Germinal center (tissue), 1 donor: ENCODE measurements around the gene ZNF462.
"Not testable (repeated sequence)": the region's sequence is repeated elsewhere in the genome, so short reads cannot be mapped to it uniquely, and the experiment has no call there.

Experiments
- DNase-seq: peaks from one replicate; pipeline ENCODE4 v3.0.0; 2012; ENCODE audit warnings: mixed read lengths, low spot score

ZNF462 gene

DNA sequence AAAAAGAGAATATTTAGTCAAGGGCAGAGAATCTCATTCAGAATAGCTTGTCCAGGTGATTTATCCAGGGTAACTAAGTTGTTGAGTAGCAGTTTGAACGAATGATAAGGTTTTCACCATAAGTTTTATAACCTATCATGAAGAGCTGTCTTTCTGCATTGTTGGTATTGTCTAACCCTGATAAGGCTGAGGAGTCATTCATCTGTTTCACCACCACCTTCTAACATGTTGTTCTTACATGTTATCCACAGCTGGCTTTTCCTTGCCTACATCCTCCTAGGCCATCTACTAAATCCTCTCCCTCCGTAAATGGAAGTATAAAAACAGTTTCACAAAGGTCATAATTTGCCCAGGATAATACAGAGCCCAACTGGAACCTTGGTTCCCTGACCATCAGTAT lies 24.1 kb downstream of the ZNF462 start:
- DNase-seq = no peak

DNA sequence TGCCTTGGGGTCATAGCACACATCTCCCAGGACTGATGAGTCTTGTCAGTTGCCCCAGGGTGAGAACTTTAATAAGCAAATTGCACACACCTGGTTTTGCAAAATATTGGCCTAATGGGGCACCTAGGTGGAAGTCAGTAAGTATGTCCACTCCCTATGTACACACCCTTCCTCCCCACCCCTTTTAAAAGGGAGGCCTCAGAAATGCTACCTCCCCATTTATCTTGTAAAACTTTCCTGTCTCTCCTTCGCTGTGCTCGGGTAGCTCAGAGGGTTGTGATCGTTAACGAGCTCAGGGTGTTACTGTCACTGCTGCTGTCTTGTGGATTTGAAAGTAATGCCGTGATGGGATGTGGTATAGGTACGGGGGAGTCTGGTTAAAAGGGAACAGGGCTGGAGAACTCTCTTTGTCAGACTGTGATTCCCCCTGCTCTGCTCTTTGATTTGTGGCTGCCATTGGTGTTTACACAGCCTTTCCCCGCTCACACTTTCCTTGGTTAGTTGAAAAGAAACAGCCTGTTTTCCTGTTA lies 26.2 kb downstream of the ZNF462 start:
- no peak for DNase-seq

DNA sequence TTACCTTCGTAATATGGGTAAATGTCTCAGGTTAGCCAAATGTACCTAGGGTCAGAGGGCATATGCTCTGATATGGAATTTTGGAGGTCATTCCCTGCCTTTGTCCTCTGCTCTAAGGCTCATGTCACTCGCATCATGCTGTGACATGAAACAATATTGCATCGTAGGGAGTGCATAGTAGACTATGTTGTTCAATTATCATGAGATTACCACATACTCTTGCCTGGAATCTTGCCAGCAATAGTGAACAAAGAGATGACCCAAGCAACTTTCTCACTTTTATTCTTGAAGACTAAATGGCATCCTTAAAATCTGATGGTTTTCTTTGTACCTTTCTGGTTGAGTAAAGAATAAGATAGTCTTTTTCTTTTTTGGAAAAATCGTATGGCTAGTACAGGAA lies 27.6 kb downstream of the ZNF462 start:
- DNase-seq = no peak

DNA sequence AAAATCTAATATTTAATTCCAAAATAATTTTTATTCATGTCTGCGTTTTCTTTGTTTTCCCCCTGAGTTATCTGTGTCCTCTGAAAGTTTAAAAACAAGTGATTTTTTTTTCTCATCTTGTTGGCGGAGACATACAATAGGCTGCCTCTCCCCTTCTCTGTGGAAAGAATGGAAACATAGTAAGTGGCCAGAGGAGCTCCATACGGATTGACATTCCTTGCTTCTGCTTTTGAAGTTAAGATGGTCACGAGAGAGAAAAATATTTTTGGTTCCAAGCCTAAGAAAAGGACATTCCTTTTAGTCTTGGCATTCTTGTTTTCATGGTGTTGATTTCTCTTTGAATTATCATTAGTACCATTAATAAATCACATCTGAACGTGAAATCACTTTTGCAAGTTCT lies 28.3 kb downstream of the ZNF462 start:
- no peak for DNase-seq

DNA sequence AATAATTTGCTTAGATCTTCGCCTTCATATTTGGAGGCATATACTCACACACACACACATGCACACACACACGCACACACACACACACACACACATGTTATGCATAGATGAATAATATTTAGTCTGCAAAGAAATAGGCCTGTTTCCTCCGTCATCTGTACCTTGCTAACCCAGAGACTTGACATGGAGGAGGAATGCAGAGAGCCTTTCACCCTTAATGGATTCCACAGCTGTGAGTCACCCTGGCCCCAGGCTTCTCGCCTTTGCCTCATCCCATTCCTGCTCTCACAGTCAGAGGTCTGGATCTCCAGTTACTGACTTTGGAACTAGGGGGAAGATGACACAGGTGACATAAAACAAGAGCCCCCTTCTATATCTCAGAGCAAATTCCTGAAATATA lies 29.7 kb downstream of the ZNF462 start:
- DNase-seq = no peak

DNA sequence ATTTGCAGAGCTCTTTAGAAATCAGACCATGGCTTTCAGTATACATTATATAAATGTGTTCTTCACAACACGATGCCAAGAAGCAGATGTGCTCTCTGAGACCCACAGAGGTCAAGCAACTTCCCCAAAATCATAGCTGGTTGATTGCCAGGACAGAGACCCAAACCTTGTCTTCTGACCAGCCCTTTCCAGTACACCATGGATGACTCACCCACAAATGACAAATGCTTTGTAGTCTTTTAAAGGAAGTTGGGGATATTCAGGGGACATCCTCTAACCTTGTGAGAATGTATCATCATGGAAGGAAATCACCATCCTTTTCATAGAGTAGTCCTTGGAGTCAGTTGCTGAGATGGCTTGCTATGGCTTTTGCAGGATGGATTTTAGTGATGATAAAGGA lies 30.1 kb downstream of the ZNF462 start:
- no peak for DNase-seq

DNA sequence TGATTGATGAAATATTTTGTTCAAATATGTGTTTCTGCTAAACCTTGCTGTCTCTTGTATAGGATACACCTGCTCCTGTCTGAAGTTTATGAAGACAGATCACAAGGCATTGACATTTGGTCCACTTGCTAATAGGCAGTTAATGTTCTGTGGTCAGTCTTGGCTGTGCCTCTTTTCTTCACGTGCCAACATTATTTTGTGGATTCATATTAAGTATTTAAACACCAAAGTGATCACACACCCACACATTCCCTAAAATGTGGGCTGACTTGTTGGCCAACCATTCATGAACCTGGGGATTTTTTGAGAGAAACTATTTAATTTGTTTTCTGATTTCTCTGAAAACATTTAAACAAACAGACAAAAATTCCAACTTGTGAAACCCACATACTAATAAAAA lies 33.7 kb downstream of the ZNF462 start:
- no peak for DNase-seq

DNA sequence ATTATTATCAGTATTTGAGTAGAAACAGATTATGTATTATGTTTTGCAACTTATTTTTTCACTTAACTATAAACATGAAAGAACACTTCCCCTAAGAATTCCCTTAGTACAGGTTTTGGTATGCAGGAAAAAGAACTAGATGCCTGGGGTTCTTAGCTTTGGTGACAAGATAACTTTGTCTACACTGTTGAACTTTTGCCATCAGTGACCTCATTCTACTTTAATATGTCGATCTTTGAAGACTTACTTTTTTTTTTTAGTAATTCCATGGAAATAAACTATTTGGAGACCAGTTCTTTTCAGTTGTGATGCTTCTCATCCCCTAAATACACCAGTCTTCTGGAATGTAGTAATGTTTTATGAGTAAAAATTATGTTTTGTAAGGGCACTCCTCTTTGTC lies 34.3 kb downstream of the ZNF462 start:
- DNase-seq = no peak

DNA sequence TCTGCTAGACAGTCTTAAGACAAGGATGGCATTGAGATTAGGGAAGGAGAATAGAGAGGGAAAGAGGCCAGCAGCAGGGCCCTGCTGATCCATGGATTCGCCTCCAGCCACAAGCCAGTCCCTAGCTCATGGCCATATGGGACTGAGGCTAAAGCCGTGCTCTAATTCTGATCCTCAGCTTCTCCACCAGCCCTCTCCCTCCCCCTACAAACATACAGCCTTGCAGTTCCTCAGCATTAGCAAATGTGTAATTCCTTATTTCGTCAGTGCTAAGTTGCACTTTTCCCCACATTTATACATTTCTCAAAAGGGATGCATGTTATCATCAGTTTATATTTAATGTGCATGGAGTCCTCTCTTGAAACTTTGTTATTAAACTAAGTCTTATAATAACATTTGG lies 34.8 kb downstream of the ZNF462 start:
- DNase-seq = no peak

DNA sequence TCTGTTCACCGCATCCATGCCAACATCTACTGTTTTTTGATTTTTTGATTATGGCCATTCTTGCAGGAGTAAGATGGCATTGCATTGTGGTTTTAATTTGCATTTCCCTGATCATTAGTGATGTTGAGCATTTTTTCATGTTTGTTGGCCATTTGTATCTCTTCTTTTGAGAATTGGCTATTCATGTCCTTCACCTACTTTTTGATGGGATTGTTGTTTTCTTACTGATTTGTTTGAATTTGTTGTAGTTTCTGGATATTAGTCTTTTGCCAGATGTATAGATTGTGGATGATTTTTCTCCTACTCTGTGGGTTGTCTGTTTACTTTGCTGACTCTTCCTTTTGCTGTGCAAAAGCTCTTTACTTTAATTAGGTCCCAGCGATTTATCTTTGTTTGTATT lies 37.6 kb downstream of the ZNF462 start:
- DNase-seq = not testable (repeated sequence)

DNA sequence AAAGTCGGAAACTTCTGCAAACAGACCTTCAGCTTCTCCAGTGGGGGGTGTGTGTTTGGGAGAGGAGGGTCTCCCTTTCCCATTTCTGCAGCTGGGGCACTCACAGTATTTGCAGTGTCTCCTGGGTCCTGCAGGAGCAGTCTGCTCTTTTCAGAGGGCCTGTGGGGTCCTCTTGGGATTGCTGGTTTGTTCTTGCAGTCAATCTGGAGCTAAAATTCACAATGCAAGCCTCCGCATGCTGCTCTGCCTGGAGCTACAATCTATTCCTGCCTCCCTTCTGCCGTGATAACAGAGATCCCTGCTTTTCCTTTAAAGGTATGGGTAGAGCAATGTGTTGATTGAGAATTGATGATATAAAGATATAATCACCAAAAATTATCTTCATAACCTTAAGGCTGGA lies 43.2 kb downstream of the ZNF462 start:
- no peak for DNase-seq

DNA sequence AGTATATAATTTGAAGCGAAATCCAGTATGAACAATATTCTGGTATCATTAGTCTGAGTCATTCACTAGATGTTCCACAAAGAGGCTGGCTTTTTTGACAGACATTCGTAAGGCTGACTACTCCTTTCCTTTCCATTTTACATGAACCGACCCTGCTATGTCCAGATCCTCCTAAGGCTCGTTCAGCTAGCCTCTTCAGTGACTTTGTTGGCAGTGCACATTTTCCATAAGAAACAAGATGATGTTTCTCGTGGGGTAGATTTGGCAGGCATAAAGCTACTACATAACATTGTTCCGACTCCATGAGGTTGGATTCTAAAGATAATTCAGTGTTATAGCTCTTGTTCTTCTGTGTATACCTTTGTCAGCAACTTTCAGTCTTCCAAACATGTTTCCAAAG lies 49.0 kb downstream of the ZNF462 start:
- DNase-seq = no peak

DNA sequence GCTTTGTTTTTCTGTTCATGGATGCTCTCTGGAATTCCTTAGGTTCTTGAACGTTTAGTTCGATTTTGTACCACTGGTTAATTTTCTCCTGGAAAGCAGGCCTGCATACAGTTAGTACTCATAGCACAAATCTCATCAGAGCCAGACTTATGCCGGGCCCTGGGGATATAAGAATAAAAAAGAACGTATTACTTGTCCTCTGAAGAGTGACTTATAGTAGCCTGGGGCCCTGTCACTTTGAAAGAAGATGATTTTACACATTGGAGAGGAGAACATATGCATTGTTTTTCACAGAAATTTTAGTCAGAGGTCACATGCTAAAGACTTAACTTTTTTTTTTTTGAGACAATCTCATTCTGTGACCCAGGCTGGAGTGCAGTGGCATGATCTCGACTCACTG lies 50.3 kb downstream of the ZNF462 start:
- no peak for DNase-seq

DNA sequence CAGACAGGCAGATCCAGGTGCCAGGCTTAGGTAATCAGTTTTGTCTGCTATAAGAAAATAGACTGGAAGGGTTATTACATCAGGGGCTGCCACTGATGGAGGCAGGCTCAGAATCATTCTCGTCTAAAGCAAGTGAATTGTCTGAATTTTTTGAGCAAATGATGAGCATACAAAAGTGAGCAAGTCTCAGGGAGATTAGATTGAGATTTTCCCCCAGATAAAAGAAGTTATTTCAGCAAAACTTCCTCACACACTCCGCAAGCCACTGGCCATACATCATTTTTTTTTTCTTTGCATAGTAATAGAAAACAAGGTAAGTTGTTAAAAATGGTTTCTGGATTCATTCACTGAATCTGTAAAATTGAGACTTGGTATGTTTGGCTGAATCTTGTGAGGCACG lies 52.9 kb downstream of the ZNF462 start:
- no peak for DNase-seq

DNA sequence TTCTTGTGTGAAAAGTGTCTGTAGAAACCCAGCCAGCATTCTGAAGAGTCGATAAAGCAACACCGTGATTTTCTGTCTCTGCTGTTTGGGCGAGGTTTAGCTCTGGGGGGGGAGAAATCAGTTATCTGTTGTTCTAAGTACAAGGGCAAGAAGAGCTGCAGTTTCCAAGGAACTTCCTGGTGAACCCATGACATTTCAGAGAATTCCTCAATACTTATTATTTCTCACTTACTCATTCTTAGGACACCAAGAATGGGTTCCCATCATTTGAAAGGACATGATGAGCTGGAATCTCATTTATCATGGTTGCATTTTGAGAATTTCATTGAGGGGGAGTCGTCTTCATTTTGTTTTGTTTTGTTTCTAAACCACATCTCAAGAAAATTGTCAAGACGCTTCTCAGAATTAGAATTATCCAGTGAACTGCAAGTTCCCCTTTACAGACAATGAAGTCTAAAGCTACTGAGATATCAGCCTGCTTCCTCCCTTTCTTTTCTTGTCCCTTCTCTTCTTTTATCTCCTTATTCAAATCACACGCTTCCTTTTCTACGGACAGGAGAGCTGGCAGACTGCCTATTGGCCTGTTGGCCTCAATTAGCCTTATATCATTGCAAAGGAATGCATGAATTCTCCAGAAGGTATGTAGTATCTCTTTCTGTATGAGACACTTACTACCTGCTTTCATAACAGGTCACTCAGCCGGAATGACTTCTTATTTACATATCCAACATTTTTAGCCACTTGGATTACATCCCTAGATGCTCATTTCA lies 53.7 kb downstream of the ZNF462 start:
- DNase-seq = no peak

DNA sequence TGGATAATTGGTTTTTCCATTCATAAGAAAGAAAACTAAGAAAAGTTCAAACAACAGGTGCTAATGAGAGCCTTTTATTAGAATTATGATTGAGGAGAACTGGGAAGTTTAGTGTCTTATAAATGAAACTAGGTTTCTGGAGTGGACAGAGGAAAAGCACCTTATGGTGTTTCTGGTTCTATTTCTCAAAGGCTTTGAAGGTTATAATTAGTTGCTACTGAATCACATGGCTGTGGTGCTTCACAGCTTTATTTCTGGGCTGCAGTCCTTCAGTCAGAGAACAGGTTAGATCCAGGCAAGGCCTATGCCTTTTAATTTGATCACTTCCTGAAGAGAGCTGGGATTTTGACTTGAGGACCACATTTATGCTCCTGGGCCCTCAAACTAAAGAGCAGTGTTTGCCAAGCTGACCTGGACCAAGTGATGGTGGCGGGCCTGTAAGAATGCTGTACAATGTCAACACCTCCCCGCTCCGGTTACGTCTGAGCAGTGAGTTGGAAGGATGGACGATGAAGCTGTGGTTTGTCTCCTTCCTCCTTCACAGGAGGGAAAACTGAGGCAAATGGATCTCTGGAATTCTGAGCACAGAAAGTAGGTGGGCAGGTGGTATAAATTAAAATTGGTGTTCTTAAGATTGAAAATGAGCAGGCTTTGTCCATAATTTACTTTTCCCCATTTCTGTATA lies 56.0 kb downstream of the ZNF462 start:
- no peak for DNase-seq

DNA sequence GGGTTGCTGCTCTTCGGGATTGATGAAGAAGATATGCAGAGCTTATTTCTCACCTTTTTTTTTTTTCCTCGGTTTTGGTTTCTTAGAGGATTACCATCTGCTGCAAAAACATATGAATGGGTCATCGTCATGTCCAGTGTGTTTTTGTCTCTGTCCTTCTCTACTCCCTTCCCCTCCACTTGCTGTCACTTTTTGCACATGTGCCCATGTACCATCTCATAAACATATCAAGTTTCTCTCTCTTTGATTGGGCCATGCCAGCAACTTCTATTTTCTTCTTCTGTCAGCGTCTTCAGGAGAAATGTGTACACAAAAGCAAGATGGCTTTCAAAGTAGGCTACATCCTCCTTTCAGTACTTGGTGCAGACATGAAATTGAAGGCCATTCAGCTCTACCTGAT lies 57.1 kb downstream of the ZNF462 start:
- DNase-seq = no peak

DNA sequence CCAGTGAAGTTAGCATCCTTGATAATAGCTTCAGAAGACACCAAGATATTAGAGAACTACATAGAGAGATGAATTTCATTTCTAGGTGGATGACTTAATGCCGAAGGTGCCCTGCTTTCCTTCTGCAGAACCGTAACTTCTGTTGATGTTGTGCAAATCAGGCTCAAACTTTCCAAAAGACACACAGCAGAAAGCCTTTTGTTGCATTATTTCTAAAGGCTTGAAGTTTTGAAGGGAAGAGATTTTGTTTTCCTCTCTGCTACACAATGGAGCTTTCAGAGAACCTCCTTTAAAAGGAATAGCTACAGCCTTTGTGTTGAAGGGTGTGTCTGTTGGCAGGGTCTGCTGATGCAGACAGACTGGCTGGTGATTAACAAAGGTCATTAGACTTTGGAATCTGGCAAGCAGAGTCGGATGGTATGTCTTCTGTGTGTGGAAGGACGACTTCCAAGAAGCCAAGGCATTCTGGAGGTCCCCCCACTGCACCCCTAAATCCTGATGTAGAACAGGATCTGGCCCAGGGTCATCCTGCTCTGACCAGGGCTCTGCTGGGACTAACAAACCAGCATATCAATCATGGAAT lies 57.8 kb downstream of the ZNF462 start:
- DNase-seq = no peak

DNA sequence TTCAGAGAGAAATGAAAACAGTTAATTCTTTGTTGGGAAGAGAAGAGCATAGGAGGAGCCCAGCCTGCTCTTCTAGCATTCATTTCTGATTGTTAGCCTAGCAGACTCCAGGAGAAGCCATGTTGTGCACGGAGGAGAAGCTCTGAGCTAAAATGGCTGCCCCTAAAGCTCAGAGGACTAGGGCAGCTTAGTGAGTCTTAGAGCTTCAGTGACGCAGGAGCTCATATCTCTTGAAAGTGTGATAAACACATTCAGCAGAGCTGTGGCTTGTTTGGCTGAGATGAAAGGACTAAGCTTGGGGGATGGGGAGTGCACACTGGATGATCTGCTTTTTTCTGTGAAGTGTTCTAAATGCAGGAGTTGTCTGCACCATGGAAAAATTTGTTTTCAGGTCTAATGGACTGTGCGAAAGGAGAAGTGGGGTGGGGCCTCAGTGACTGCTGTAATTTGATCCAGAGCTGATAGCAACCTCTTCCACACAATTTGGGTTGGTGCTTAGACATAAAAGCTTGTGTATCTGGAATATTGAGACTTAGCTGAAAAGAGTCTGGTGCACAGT lies 58.5 kb downstream of the ZNF462 start:
- no peak for DNase-seq

DNA sequence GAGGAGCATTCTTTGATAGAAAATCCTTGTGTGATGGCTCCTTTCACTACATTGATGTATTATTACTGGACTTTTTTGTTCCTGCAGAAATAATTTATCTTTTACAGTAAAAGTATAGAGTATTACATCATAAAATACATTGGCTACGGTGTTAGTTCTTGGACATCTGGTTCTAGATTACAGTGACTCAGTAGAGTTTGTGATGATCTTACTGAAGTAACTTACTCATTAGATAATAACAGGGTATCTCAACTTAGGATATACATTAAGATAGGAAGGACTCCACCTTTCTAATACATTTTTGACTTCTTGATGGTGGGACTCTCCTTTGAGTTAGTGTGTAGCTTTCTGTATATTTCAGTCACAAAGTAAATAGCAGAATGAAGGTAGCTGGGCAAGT lies 59.1 kb downstream of the ZNF462 start:
- no peak for DNase-seq

DNA sequence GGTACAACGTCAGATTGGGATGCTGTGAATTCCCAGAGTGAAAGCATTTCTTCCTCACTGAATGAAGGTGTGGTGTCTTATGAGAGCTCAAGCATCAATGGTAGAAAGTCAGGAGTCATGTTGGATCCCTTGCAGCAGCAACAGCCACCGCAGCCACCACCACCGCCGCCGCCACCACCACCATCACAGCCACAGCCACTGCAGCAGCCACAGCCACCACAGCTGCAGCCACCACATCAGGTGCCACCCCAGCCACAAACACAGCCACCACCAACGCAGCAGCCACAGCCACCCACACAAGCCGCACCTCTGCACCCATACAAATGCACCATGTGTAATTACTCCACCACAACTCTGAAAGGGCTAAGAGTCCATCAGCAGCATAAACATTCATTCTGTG lies 62.4 kb downstream of the ZNF462 start:
- DNase-seq = no peak

DNA sequence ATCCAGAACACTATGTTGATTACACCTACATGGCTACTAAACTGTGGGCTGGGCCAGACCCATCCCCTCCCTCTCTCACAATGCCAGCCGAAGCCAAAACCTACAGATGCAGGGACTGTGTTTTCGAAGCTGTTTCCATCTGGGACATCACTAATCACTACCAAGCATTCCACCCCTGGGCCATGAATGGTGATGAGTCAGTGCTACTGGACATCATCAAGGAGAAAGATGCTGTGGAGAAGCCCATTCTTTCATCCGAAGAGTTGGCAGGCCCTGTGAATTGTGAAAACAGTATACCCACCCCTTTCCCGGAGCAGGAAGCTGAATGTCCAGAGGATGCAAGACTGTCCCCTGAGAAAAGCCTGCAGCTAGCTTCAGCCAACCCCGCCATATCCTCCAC lies 65.0 kb downstream of the ZNF462 start:
- no peak for DNase-seq

DNA sequence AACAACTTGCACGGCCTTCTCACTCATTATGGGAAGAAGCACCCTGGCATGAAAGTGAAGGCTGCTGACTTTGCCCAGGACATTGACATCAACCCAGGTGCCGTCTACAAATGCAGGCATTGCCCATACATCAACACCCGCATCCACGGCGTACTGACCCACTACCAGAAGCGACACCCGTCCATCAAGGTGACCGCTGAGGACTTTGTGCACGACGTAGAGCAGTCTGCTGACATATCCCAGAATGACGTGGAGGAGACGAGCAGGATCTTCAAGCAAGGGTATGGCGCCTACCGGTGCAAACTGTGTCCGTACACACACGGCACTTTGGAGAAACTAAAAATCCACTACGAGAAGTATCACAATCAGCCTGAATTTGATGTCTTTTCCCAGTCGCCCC lies 65.4 kb downstream of the ZNF462 start:
- no peak for DNase-seq
